HG03469 (cell line): ENCODE measurements around the gene ITPA.

ENCODE experiments used
- ATAC-seq: cut with Tn5 transposase; IDR thresholded peaks from one replicate; pipeline ENCODE4 v1.9.1; 2021; ENCODE audit warnings: mild to moderate bottlenecking, moderate library complexity, moderate number of reproducible peaks; ENCODE audit not compliant: unreplicated experiment

The ITPA gene

GRCh38 chr20:3209257-3209945 lies at the start of gene ITPA:
TSS of gene ITPA (plus strand) at chr20:3209498. CDS start at chr20:3209552, 54 bp downstream.
- no peak for ATAC-seq

DNA sequence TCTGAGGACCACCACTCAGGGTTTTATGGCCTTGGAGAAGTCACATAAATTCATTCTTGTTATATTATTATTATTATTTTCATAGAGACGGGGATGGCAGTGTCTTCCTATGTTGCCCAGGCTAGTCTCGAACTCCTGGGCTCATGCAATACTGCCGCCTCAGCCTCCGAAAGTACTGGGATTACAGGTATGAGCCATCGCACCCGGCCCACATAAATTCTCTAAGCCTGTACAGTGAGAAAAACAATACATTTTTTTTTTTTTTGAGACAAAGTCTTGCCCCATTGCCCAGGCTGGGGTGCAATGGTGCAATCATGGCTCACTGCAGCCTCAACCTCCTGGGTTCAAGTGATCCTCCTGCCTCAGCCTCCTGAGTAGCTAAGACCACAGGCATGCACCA lies 48.9 kb upstream of the ITPA start:
- ATAC-seq = no peak

GRCh38 chr20:3161316-3162079 lies 47.8 kb upstream of the ITPA start:
- no peak for ATAC-seq

DNA sequence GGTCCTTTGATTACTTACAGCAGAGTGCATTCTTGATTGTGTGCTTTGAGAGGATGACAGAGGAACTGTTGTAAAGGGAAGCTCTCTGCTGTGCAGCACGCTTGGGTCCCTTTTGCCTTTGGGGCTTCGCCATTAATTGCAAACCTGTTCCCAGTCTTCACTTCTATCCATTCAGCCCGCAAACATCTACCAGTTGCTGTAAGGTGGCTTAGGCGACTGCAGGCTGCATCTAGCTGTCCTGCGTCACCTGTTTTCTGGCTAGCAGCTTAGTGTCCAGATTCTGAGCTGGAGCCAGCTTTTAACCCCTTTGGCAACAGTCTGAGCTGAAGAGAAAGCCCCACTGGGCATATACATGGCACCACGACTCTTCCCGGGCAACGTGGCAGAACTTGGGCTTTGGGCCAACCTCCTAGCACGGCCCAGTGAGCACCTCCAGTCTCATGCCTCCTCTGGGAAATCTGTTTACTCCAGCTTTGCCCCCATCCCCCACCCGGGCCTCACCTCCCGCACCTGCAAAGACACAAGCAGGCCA lies 47.2 kb upstream of the ITPA start:
- ATAC-seq = no peak

DNA sequence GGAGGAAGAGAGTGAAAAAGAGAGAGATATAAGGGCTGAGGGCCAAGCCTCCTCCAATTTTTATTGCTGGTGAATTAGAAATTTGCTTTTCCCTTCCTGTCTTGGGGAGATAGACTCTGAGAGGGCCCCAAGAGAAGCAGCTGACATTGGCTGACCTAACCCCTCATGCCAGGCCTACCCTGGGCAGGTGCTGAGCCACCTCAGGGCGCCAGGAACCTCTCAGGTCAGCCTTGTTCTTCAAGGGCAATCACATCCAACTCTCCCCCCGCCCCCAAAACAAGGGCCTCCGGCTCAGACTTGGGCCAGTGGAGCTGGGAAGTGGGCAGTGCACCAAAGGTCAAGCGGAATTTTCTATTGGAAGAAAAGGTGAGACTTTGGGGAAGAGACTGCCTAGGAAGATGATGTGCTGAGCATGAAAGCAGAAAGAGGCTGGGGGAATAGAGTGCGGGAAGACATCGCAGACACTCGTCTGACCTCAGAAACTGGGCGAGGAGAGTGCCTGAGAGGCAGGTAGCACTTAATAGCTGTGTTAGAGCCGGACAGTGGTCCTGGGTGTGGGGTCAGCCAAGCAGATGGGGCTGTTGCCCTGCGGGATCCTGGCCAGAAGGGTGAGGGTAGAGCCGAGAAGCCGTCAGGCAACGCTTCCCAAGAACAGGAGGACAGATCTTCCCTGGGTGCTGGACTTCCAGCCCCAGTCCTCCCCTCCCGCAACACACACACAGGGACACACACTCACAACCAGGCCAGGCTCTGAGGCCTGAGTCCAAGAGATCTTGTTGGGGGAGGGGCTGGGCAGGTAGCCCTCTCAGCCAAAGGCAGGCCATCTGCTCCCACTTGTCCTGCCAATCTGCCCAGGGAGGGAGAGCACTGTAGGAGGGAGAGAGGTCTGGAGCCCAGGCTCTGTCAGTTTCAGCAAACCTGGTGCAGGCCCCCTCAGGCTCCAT lies 45.9 kb upstream of the ITPA start:
- no peak for ATAC-seq

GRCh38 chr20:3164043-3164762 lies 45.1 kb upstream of the ITPA start:
- ATAC-seq = no peak

GRCh38 chr20:3164763-3165410 lies 44.4 kb upstream of the ITPA start:
- no peak for ATAC-seq

DNA sequence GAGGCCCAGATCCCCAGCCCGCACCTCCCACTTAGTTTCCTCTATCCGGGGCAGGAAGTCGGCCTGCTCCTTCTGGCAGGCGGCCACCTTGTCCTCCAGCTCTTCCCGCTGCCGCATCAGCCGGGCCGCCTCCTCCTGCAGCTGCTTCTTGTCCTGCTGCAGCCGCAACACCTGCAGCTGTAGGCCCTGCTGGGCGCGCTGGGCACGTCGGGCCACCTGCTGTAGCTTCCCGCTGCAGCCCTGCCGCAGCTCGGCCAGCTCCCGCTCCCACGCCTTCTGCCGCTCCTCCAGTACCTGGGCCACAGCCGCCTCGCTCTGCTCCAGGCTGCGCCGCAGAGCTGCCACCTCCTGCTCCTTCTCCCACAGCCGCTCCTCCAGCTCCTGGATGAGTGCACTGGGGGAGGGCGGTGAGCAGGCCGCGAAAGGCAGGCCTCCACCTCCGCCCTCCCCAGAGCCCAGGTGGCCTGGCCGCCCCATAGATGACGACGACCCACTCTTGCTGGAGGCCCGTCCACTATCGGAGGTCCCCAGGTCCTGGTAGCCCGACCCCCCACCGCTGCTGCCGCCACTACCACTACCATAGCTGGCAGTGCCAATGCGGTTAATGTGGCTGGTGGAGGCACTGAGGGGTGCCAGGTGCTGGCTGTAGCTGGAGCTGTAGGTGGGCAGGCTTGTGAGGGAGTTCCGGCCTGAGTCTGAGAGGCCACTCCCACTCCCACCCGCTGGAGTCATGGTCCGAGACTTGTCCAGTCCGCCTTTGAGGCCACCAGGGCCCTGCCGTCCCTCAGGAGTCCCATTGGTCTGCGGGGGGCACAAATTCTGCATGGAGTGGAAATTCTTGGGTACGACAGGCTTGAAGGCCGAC lies 43.6 kb upstream of the ITPA start:
- ATAC-seq = no peak

DNA sequence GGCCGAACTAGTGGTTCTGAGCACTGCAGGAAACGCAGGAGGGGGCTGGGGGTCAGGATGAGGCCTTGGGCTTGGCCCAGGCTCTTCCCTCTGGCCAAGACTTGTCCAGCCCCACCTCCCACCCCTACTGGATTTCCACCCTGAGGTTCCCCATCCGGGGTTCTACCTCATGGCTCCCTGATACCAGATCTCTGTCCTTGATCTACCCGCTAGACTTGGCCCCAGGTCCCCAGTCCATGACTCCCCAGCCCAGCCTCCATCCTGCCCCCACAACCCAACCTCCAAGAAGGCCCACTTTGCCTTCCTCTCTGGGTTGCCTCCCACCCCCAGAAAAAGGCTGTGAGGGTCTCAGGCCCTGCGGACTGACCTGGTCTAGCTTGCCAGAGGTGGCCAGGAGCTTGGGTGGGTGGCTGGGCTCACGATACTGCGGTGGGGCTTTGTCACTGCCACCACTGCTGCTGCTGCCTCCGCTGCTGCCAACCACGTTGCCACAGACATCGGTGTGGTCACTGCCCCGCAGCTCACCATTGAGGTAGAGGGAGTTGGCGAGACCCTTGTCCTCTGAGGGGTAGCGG lies 42.9 kb upstream of the ITPA start:
- no peak for ATAC-seq

- no peak for ATAC-seq
These were observed 42.4 kb upstream of the ITPA start for GRCh38 chr20:3166913-3167342.

DNA sequence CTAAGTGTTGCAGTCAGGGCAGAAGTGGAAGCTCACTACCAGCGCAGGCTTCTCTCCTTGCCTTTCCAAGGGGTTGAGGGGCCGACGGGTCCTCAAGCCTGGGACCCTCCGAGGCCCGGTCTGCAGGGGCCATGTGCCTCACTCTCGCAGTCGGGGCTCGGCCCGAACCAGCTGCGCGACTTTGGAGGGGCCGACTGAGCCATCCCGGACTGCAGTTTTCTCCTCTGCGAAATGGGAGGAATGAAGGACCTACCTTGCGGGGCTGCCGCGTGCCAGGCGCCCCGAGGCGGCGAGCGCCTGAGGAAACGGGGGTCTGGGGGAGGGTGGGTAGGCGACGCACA lies 41.6 kb upstream of the ITPA start:
- ATAC-seq = no peak

- ATAC-seq = no peak
These were observed 41.0 kb upstream of the ITPA start for GRCh38 chr20:3168079-3168828.

GRCh38 chr20:3168829-3169590 lies 40.3 kb upstream of the ITPA start:
- no peak for ATAC-seq

- ATAC-seq = no peak
These were observed 37.7 kb upstream of the ITPA start for GRCh38 chr20:3171391-3172125.

GRCh38 chr20:3172126-3172932 lies 37.0 kb upstream of the ITPA start:
- ATAC-seq = no peak
